ENCODE measurements around the gene RNF152. TPM values are rescaled to one million over a fixed set of nuclear protein-coding genes. Genes with fewer than 3 reads are reported as not detected.

The RNF152 gene
- polyA plus RNA-seq, 5 donors: 10.5 to 15.0 (median 11.7) TPM

DNA sequence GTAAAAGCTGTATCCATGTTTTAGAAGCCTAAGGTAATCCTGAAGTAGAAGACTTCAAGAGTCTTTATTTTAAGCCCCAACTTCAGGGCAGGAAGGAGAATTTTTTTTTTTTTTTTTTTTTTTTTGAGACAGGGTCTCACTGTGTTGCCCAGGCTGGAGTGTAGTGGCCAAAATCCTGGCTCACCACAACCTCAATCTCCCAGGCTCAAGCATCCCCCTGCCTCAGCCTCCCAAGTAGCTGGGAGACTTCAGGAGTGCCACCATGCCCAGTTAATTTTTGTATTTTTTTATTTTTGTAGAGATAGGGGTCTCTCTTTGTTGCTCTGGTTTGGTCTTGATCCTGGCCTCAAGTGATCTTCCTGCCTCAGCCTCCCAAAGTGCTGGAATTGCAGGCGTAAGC lies 3.3 kb upstream of the RNF152 start:
- no peak for DNase-seq

DNA sequence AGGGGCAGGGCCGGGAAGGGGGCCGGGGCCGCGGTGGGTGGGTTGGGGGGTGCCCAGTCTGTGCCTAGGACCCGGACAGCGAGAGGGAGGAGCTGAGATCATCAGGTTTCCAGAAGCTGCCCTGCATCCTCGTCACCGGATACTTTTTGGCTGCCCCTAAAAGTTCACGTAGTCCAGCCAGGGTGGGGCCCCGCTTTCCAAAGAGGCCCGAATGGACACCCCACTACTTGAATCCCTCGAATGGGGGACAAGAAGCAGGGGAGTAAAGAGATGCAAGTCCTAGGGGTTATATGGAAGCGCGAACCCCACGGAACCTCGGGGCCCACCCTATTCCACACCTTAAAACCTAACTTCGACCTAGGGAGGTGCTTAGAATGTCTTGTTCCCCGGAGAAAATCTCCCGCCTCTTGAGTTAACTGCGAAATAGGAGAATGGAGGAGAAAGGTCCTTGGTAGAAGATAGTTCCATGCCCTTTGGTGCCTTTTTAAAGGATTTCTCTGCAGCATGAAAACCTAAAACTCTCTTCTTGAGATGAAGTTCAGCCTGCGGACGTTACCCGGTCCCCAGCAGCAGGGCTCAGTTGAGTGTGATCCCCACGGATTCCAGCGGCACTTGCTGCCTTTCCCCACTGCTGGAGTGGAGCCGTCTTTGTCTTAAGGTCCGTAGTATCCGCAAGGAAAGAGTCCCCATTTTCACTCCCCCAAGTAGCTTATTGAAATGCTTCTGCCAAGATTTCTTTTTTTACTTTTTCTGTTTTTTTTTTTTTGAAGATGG lies 2.1 kb upstream of the RNF152 start:
- no peak for DNase-seq

DNA sequence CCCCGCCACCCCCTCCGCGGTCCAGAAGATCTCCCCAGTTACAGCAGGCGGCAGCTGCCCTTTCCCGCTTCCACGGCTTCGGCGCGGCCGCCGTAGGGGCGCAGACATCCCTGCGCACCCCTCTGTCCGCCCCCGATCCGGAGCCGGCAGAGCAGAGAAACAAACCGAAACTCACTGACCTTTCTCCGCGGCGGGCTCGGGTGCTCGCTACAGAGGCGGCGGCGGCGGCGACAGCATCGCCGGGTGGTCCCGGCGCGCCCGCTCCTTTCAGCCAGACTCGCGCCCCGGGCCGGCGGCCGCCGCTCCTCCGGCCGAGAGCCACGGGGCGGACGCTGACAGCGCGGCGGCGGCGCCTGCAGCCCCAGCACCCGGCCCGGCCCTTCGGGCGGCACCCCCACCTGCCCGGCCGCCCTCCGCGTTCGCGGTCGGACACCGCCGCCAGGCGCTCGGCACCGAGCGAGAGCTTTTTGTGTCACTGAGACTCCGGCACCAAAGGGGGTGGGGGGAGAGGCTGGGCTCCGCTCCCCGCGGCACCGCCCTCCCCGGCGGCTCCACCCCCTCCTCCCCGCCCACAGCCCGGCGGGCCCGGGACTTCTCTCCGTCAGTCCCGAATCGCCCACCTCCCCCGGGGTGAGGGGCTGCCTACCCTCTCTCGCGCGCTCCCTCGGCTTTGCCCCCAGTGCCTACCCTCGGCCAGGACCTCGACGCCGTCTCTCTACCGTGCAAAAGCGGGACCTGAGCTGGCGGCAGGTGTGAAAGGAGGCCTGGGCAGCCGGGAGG lies 1.4 kb upstream of the RNF152 start:
- peak; percentile 77 to 79 for DNase-seq

DNA sequence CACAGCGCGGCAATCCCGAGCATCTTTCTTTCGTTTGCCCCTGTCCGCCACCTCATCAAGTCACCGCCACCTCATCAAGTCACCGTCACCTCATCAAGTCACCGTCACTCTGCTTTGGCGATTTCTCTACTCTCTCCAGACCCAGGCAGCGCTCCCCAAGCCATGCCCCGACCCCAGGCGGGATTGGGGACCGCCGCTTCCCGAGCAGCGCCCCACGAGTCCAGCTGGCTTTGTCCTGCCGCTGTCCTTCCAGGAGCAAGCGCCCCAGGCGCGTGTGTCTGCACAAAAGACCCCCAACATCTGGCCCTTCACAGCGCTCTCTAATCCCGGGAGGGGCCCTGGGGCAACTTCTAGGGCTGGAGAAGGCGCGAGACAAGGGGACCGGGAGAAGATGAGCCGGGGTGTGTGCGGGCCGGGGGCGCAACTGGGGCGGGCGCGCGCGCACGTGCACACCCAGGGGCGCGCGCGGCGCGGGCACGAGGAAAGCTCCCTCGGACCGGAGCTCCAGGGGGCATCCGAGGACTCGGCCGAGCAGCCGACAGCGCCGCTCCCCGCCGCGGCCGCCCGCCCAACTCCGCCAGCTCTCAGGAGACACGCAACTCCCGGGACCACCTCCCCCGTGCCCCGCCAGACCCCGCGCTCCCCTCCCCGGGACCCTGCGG lies 633 bp upstream of the RNF152 start:
- peak; percentile 66 to 71 for DNase-seq

DNA sequence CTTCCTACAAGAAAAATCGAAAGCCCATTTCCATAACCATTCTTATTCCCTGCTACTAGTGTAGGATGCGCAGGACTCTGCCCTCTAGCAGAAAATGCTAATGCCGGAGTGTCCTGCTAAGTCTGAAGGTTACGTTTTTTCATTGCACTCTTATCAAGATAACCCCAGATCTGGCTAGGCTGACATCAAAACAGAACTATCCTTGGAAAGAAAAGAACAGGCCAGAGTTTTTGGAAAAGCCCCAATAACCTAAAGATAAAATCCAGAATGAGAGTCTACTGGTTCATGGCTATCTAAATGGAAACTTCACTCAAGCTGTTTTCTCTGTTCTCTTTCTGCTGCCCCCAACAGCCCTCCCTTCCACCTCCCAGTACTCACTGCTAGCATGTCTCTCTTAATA lies 913 bp downstream of the RNF152 start:
- DNase-seq: no peak

DNA sequence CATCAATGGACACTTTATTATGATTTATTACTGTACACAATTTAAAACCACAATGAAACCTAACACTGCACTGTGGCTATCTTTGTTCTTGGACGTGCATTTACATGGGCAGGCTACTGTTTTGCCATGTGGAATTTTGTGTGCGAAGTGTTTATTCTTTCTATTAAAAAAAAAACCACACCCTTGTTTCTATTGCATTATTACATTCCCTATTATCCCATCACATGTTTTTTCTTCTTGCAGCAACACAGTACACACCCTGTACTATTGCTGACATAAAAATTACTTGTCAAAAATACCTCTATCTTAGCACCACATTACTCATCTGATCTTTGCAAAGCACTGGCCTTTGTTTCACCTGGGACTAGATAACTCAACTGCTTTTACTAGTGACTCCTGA lies 1.5 kb downstream of the RNF152 start:
- no peak for DNase-seq

DNA sequence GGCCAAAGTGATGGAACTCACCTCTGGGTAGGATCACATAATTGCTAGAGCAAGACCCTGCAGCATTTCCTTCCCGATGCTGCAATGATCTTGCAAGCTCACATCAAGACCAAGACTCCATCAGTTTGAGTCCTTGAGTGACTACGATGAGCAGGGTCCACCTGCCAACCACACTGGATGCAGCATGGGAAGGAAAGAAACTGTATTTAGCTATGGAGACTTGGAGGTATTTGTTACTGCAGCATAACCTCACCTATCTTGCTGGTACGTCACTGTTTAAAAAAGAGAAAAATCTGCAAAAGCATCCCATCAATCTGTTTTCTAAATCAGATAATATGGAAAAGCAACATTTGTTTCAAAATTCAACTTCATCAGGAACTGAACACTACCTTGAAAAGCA lies 2.5 kb downstream of the RNF152 start:
- DNase-seq: no peak

DNA sequence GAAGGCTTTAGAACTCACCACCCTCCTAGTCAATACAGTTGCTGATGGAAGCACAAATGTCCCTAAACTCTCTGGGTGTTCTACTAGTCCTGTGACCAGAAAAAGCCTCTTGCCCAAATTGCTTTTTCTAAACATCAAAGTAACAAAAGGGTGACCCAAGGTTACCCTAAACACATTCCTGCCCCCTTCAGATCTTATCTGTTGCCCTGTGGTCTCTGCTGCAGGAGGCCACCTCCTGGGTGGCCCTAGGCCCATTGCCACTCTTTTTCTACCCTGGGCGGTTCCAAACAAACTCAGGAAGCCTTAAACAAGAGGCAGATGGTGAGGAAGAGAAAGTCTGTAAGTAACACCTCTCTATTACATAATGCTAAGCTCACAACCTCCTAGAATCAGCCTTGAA lies 3.3 kb downstream of the RNF152 start:
- DNase-seq: no peak

DNA sequence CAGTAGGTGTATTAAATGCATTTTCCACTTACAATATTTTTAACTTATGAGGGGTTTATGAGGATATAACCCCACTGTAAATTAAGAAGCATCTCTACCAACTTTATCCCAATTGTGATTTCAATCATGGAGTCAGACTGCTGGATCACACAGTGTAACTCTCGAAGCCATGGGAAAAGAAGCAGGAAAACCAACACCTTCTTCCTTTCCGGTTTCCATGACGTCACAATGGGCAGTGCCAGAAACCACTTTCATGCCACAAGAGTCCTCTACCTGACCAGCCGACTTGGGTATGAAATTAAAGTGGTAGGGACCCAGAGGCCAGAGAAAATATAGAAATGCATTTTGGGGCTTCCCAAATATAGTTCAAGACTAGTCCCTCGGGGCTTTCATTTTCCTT lies 4.2 kb downstream of the RNF152 start:
- DNase-seq: no peak

DNA sequence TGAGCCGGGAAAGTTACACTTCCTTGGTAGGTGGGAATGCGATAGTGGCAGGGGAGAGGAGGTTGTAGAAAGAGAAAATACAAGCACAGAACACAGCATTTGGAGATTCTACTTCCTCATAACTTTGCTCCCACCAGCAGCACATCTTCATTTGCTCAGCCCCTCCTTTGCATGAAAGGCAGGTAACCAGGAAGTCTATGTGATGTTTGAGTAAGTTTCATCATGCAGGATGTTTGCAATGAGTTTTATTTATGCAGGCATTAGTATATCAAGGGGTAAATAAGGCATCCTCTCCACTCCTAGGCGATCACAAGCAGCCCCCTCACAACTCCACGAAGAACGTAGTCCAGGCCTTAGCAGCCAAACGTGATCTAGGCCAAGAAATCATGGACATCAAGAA lies 5.0 kb downstream of the RNF152 start:
- DNase-seq: no peak

DNA sequence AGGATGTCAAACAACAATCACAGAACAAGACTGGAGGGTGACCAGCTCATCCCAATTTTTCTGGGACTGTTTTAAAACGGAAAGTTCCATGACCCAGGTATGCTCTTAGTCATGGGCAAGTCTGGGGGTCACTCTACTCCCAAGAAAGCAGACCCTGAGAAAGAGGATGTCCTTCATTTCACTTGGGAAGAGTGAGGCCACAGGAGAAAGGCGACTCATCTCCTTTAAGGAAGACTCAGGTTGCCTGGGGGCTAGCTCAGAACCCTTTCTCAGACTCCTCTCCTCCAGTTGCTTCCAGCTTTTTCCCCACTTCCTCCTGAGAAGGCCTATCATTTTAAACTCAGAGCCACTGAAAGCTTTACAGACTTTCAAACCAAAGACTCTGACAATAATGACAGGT lies 9.3 kb downstream of the RNF152 start:
- DNase-seq: no peak

DNA sequence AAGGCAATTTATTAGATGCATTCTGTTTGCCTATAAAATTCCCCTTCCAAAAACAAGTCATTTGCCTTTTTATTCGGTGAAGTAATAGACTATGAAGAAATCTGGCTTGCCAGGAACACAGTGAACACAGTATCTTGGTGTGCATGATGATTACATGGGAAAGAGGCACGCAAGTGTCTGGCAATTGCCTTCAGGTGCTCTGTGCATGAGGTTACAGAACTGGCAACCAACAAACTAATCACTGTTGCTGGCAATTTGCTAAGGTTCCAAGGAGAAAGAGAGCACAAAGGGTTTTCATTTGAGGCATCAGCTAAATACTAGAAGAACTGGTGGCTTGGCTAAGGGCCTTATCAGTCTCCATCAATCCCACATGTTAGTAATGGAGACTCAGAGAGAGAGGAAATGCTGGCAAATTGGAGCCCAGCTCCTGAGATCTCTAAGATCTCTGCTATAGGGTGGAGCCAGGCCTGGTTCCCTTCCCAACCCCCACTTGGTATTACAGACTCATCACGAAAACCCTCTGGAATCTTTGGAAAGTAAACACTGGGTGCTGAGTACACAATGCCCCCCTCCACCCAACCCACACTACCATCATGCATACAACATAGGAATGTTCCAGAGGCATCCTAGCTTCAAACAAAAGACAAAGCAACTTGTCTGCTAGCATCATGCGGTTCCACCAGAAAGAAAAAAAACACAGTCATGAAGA lies 10.4 kb downstream of the RNF152 start:
- no peak for DNase-seq

DNA sequence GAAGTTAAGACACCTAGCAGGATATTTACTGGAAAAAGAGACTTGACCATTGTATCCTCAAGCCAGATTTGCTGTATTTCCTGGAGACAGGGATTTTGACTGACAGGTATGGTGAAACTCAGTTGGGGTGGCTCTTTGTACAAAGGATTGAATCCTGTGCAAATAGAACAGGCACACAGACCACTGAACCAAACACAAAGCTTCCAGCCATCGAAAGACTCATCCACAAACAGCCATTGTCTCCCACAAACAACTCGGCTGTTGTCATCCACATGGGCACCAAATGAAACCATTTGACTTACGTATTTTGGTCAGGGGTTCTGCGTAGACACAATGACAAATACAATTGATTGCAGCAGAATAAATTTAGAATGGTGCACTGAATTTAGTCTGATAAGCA lies 15.9 kb downstream of the RNF152 start:
- no peak for DNase-seq

DNA sequence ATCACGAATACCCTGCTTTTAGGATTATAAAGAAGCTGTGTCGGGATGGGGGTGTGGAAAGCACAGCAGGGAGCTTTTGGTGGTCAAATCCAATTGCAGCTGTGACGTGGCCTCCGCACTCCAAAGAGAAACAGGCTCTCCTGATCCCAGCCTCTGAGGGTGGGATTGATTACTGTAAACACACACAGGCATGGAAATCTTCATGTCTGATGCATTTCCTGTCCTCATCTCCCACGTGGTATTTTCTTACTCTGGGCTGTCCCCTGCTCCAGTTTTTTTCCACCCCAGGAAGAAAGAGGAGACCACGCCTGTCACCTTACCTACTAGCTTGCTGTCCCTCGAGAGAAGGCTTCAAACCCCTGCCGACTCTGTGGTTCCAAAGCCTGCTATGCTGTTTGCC lies 22.7 kb downstream of the RNF152 start:
- peak; percentile 15 to 36 for DNase-seq

DNA sequence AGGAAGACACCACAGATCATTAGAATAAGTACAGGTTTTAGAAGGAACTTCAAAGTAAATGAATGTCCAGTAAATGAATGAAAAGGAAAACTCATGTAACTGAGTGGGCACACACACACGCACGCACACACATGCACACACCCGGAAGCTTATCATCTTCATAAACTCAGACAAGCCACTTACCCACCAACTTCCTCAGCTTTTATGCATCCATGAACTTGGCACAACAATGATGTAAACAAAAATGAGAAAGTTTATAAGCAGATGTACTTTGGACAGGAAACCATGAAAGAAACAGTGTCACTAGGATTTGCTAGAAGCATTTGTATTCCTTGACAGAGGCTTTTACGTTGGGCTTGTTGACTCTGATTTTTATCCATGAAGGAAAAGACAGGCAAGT lies 23.2 kb downstream of the RNF152 start:
- peak; percentile 13 for DNase-seq

DNA sequence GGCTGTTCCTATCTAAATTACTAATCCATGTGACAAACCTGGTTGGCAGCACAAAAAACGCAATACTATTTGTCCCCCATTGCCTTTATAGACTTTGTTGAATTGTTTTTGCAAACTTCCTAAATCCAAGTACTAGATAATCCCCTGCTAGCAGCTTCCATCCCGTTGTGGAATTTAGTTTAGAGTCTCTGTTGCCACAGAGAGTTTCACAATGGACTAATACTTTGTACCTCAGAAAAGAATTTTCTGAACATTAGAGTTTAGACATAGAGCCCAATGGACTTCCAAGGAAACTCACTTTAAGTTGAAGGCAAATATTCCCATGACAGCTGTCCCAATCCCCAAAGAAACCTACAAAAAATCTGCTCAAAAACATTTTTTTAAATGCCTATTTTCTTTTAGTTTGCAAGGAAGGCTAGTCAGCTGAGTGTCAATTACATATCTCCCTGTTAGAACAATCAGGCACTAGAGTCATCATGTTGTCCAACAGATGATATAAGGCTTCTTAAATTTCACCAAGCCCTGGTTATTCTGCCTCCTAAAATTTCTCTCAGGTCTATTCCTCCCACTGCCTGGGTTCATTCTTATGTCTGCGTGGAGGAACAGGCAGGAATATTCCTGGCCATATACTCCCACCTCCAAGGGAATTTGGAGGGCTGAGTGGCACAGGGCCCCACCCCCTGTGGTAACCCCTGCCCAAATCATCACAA lies 27.2 kb downstream of the RNF152 start:
- DNase-seq: no peak

DNA sequence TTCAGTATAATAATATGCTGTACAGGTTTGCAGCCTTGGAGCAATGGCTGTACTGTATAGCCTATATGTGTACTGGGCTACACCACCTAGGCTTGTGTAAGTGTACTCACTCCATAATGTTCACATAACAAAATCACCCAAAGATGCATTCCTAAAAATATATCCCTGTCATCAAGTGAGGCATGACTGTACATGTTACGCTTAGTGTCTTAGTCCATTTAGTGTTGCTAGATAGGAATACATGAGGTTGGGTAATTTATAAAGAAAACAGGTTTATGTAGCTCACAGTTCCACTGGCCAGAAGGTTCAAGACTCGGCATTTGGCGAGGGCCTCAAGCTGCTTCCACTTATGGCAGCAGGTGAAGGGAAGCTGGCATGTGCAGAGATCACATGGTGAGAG lies 31.4 kb downstream of the RNF152 start:
- DNase-seq: no peak

DNA sequence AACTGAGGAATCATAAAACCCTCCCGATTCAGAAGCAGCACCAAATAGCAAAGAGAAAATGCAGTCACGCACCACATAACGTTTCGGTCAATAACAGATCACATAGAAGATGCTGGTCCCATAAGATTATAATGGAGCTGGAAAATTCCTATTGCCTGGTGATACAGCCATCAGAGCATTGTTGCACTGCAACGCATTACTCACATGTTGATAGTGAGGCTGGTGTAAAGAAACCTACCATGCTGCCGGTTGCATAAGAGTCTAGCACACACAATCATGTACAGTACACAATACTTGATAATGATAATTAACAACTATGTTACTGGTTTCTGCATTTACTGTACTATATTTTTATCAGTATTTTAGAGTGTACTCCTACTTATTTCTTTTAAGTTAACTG lies 32.5 kb downstream of the RNF152 start:
- DNase-seq: no peak

DNA sequence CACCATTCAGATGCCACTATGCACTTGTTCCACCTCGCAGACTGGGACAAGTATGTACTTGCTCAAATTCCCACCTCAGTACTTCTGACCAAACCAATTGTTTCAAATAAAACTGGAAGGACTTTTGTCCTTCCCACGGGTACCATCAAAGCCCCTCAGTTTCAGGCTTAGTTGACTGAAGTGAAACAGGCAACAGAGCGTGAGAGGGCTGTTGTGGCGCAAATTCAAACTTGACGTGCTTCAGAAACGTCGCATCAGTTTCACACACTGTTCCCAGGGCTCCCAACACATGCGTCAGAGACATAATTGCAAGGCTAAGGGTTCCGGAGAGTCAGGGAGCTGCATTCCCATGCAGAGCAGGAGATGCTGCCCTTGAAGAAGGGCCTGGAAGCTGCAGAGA lies 33.7 kb downstream of the RNF152 start:
- DNase-seq: no peak

DNA sequence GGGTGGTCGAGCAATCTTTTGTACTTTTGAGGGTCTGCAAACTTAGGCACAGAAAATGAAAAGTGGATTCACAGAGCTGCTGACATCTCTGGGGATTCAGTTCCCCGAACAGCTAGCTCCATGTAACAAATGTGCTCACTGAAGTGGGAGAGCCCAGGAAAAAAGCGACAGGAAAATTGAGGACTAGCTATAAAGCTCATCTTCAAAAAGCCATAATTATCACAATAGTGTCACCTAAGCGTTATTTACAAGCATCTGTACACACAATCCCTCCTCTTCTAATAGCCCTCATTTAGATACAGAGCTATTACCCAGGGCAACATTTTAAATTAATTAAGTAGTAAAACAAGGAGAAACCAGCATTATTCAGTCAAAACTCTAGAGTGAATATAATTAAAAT lies 36.1 kb downstream of the RNF152 start:
- DNase-seq: no peak

Data from right lung (tissue), 5 donors.